Right lobe of liver (tissue), 4 donors: Measurements from ENCODE around the gene CACNA1E.

Source experiments
- POLR2A ChIP-seq: fragments of 450-650 bp; IDR thresholded peaks from one replicate; pipeline ENCODE4 v1.6.1; 2017; ENCODE audit warnings: antibody characterized with exemption, mild to moderate bottlenecking
- TF ChIP-seq, protein P1 (sequence below), 4 donors: fragments of 200-600 bp in 3 of 4; fragments of 450-650 bp in 1 of 4; IDR thresholded peaks; one replicate each; pipeline versions ENCODE4 v1.5.1 to v1.8.0; 2016 to 2022; ENCODE audit warnings: antibody characterized with exemption in 4 of 4, mild to moderate bottlenecking in 2 of 4
- donor health status: DM: no; HTN: no; CAD: no.
- donor health status: DM: no; HTN: no; CAD: no.
- donor health status: DM: no; HTN: yes; CAD: no.

- TF ChIP-seq, protein P1, sequence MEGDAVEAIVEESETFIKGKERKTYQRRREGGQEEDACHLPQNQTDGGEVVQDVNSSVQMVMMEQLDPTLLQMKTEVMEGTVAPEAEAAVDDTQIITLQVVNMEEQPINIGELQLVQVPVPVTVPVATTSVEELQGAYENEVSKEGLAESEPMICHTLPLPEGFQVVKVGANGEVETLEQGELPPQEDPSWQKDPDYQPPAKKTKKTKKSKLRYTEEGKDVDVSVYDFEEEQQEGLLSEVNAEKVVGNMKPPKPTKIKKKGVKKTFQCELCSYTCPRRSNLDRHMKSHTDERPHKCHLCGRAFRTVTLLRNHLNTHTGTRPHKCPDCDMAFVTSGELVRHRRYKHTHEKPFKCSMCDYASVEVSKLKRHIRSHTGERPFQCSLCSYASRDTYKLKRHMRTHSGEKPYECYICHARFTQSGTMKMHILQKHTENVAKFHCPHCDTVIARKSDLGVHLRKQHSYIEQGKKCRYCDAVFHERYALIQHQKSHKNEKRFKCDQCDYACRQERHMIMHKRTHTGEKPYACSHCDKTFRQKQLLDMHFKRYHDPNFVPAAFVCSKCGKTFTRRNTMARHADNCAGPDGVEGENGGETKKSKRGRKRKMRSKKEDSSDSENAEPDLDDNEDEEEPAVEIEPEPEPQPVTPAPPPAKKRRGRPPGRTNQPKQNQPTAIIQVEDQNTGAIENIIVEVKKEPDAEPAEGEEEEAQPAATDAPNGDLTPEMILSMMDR (IDR thresholded peaks at IDR 0.05): no peak
- no peak for TF ChIP-seq POLR2A
These were observed 179.3 kb downstream of the CACNA1E start for GRCh38 chr1:181662606-181663005.
